Esophagus squamous epithelium (tissue), 4 donors: ENCODE data around the gene CFAP20DC.

Experiments used
- CTCF ChIP-seq, 6 experiments: fragments of 450-650 bp in 4 of 6; fragments of 200-600 bp in 2 of 6; sonication (generic) in 2 of 6; IDR thresholded peaks; one replicate each; pipeline ENCODE4 v1.5.1; 2016 to 2019; ENCODE audit warnings: antibody characterized with exemption in 6 of 6, mild to moderate bottlenecking in 4 of 6, moderate library complexity in 4 of 6
- POLR2A ChIP-seq, 4 donors: fragments of 450-650 bp; IDR thresholded peaks; one replicate each; pipeline ENCODE4 v1.6.1; 2017; ENCODE audit warnings: antibody characterized with exemption in 4 of 4, mild to moderate bottlenecking in 4 of 4, moderate library complexity in 3 of 4

DNA sequence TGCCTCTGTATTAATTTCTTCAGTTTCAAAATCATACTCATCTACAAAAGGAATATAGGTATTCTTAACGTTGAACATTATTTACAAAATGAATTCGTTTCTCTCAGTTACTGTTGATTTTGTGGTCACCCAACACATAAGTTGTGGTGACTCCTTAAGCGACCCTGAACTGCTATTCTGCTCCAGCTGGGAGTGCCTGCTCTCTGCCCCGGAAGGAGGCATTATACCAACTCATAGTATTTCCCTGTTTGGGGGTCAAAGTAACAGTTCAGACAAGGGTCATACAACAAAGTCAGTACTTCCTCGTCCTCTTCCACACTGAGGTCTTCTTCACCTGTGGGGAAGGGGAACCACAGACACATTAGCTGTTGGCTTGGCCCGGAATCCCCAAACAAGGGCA lies 307.6 kb downstream of the CFAP20DC start:
- TF ChIP-seq CTCF (IDR thresholded peaks at IDR 0.05) (no peak), POLR2A (IDR thresholded peaks at IDR 0.05) (no peak)
